ENCODE measurements around the gene TRPV4. TPM values are rescaled to one million over a fixed set of nuclear protein-coding genes. Genes with fewer than 3 reads are reported as not detected.

Gene TRPV4
- total RNA-seq, 2 experiments from 2014 or later: not detected

DNA sequence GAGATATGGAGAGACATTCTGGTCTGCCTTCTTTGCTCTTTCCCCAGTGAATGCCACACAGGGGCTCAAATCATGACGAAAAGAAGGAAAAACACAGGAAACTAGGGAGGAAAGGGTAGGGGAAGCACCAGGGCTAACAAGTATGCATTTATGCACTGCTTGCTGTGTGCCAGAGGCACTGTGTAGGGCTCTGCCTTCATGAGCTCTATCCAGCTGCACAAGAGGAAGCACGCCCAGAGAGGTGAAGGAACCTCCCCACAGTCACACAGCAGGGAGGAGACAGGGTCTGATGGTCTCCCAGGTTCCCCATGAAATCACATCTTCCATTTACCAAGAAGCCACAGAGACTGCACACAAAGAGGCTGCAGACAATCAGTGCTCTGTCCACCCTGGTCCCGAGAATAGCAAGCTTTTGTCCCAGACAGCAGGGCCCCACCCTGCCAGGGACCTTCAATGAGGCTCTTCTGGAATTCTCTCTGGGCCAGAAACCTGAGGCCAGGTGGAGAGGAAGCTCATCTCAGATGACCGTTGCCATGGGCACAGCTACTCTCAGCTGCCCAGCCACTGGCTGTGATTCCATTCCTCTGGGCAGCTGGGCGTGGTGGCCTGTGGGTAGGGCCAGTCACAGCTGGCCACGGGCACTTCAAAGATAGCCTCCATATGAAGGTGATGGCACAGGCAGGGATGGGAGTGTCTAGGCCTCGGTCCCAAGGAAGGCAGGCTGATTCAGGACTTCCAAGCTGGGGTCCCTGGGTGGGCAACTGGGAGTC is 7.3 kb upstream of the TRPV4 start:
- ATAC-seq (no peak), DNase-seq (no peak)
- no peak overlapping the region for H3K4me3 Mint-ChIP-seq
- H3K36me3 Mint-ChIP-seq (ENCODE audit: low read depth): no peaks in the 10 kb centered on the region
- peaks cover 4% of the 10 kb centered on the region for H3K4me1 Mint-ChIP-seq
- CTCF ChIA-PET: interaction anchor here (0.7 to 1.0 kb wide), 3 partner anchors 13 to 34 kb away, joined by 3 to 4 read pairs (median 3); no protein-coding TSS in a partner anchor
- intact Hi-C loops (cut with DNase I, micrococcal nuclease): no loop called here
- POLR2A ChIA-PET: no interaction called here
- no peak overlapping the region for H3K27ac Mint-ChIP-seq
- no peaks in the 10 kb centered on the region for H3K27me3 Mint-ChIP-seq
- no peaks in the 10 kb centered on the region for H3K9me3 Mint-ChIP-seq (ENCODE audit: low read depth)

DNA sequence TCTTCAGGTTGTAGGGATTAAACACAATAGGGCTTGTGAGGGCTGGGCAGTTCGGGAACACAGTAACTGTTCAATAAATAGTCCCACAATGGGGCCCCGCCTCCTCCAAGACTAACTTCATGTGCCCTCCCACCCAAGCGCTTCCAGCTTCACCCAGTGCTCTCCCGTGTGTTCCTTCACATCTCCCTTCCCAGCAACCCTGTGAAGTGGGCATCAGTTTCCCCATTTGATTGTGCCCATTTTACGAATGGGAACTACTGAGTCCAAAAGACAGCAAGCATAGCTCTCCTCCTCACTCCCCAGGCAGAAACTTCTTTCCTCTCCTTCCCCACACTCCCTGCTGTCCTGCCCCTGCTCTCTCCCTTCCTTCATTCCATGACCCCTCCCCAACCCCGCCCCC is 6.2 kb upstream of the TRPV4 start:
- ATAC-seq (no peak), DNase-seq (no peak)
- Mint-ChIP-seq H3K36me3 (ENCODE audit: low read depth) (no peaks in the 10 kb centered on the region), H3K9me3 (ENCODE audit: low read depth) (no peaks in the 10 kb centered on the region), H3K4me3 (no peak overlapping the region), H3K27ac (no peak overlapping the region), H3K27me3 (peaks cover 3% of the 10 kb centered on the region), H3K4me1 (no peaks in the 10 kb centered on the region)
- intact Hi-C loops (cut with DNase I, micrococcal nuclease): no loop called here
- POLR2A ChIA-PET: no interaction called here
- CTCF ChIA-PET: interaction anchor here (0.9 to 1.9 kb wide), 2 partner anchors 9 to 14 kb away, joined by 3 to 6 read pairs; no protein-coding TSS in a partner anchor

DNA sequence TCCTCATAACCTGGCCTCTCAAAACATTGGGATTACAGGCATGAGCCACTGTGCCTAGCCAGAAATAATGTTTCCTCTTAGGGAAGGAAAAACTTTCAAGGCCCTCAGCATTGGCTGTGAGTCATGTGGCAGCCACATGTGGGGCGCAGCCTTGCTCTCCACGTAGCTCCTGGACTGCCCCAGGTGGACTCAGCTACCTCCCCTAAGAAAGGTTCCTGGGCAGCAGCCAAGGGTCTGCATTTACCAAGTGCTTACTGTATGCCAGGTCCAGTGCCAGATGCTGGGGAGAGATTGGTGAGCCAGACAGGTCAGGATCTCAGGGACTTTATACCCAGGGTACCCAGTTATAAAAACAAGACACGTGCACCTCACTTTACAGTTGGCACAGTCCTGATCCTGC is 3.7 kb upstream of the TRPV4 start:
- no peak overlapping the region for H3K4me3 Mint-ChIP-seq
- H3K4me1 Mint-ChIP-seq: peaks cover 2% of the 10 kb centered on the region
- ATAC-seq: no peak
- no peaks in the 10 kb centered on the region for H3K9me3 Mint-ChIP-seq (ENCODE audit: low read depth)
- H3K27ac Mint-ChIP-seq: no peak overlapping the region
- POLR2A ChIA-PET: no interaction called here
- CTCF ChIA-PET: interaction anchor here (0.6 to 1.3 kb wide), 2 partner anchors 13 to 42 kb away, joined by 3 to 4 read pairs; no protein-coding TSS in a partner anchor
- H3K27me3 Mint-ChIP-seq: peaks cover 10% of the 10 kb centered on the region
- H3K36me3 Mint-ChIP-seq (ENCODE audit: low read depth): no peaks in the 10 kb centered on the region
- DNase-seq: no peak
- intact Hi-C loops (cut with DNase I, micrococcal nuclease): no loop called here

DNA sequence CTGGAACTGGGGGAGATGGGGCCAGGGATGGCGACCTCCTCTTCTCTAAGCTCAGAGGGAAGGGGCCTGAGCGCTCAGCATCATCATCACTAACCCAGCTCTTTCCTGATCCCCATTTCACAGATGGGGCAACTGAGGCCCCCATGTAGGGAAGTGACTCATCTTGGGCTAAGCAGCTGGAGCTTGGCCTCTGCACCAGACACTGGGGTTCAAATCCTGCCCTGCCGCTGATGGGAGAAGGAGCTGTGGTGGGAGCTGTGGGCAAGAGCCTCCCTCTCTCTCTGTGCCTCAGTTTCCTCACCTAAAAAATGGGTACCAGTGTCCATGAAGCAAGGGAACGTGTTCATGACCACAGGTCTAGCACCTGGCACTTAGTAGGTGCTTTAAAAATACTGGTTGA is 2.6 kb upstream of the TRPV4 start:
- POLR2A ChIA-PET: no interaction called here
- peaks cover 2% of the 10 kb centered on the region for H3K4me1 Mint-ChIP-seq
- H3K9me3 Mint-ChIP-seq (ENCODE audit: low read depth): no peaks in the 10 kb centered on the region
- H3K4me3 Mint-ChIP-seq: no peak overlapping the region
- DNase-seq (no peak), ATAC-seq (no peak)
- H3K36me3 Mint-ChIP-seq (ENCODE audit: low read depth): no peaks in the 10 kb centered on the region
- intact Hi-C loops (cut with DNase I, micrococcal nuclease): no loop called here
- peaks cover 17% of the 10 kb centered on the region for H3K27me3 Mint-ChIP-seq
- CTCF ChIA-PET: interaction anchor here (0.6 to 1.3 kb wide), 5 partner anchors 10 to 100 kb away, joined by 3 to 7 read pairs (median 4); no protein-coding TSS in a partner anchor
- no peak overlapping the region for H3K27ac Mint-ChIP-seq

DNA sequence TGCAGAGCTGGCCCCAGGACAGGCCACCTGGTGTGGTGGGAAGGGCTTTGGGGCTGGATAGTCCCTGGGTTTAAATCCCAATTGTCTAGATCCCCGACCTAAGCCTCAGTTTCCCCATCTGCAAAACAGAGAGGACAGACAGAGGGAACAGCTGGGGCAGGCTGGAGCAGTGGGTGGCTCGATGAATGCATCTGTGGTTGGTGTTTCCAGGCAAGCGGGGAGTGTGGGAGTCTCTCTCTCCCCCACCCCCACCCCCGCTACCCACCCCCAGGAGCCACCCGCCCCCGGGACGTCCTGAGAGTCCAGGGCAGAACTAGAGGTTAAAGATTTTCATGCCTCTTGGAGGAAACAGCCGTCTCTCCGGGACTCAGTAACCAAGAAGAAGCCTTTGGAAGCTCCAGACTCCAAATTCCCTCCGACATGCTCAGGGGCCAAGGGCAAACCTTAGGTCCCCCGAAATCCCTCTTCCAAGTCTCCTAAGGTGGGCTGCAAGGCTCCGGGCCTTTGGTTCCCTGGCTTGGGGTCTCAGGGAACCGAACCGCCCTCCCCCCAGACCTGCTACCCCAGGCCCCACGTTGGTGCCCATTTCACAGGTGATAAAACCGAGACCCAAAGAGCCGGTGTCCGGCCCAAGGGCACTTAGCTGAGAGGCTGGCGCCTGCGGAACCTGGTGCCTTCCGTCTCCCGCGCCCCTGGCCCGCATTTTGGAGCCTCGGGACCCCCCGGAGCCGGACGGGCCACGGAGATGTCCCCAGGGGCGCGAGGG is 474 bp downstream of the TRPV4 start:
- Mint-ChIP-seq H3K9me3 (ENCODE audit: low read depth) (no peaks in the 10 kb centered on the region), H3K27me3 (peaks cover 17% of the 10 kb centered on the region), H3K36me3 (ENCODE audit: low read depth) (no peaks in the 10 kb centered on the region), H3K4me1 (peaks cover 2% of the 10 kb centered on the region), H3K27ac (no peak overlapping the region), H3K4me3 (no peak overlapping the region)
- CTCF ChIA-PET: interaction anchor here (2.5 kb wide), 1 partner anchor 13 kb away, joined by 8 read pairs; no protein-coding TSS in a partner anchor
- POLR2A ChIA-PET: interaction anchor here (0.7 kb wide), 1 partner anchor 11 kb away, joined by 3 read pairs; no protein-coding TSS in a partner anchor
- DNase-seq: no peak
- intact Hi-C loops (cut with DNase I, micrococcal nuclease): no loop called here
- ATAC-seq: no peak

DNA sequence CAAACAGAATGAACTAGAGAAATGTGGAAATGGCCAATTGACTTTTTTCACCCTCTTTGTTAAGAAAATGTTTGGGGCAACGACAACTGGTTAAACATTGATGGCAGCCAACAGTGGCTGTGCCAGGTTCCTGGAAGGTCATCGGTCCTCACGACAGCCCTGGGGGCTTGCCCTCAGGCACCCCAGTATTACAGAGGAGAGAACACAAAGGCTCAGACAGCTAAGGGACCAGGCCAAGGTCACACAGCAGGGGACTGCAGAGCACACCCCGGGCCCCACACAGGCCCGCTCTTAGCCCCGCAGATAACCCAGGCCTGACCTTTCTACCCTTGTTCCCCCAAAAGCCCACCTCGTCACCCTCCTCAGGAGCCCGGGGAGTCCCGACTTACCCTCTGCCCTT is 1.3 kb downstream of the TRPV4 start:
- H3K4me1 Mint-ChIP-seq: peaks cover 2% of the 10 kb centered on the region
- ChIA-PET POLR2A (no interaction called here), CTCF (interaction anchor here (2.5 kb wide), 1 partner anchor 13 kb away, joined by 8 read pairs; no protein-coding TSS in a partner anchor)
- intact Hi-C loops (cut with DNase I, micrococcal nuclease): no loop called here
- ATAC-seq (no peak), DNase-seq (no peak)
- H3K9me3 Mint-ChIP-seq (ENCODE audit: low read depth): no peaks in the 10 kb centered on the region
- H3K4me3 Mint-ChIP-seq: no peak overlapping the region
- H3K36me3 Mint-ChIP-seq (ENCODE audit: low read depth): no peaks in the 10 kb centered on the region
- H3K27ac Mint-ChIP-seq: no peak overlapping the region
- H3K27me3 Mint-ChIP-seq: peaks cover 21% of the 10 kb centered on the region

DNA sequence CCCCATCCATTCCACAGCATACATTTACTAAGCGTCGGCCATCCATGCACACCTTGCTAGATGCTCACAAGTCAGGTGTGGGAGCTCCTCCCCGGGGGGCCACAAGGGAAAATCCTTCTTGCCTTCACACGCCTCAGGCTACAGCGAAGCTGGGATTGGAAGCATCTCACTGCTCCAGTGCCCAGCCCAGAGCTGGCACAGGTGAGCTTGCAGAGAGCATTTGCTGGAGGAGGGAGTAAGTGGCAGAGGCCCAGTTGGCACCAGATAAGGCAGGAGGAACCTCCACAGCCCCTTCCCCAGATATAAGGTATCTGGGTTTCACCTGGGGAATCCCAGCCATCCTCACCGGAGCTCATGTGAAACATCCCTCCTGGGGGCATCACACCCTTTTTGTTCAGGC is 1.8 kb downstream of the TRPV4 start:
- CTCF ChIA-PET: interaction anchor here (1.2 to 2.5 kb wide), 3 partner anchors 14 to 23 kb away, joined by 3 to 8 read pairs (median 4); no protein-coding TSS in a partner anchor
- POLR2A ChIA-PET: no interaction called here
- Mint-ChIP-seq H3K27ac (no peak overlapping the region), H3K4me3 (no peak overlapping the region), H3K27me3 (peaks cover 21% of the 10 kb centered on the region), H3K4me1 (peaks cover 2% of the 10 kb centered on the region), H3K36me3 (ENCODE audit: low read depth) (no peaks in the 10 kb centered on the region), H3K9me3 (ENCODE audit: low read depth) (no peaks in the 10 kb centered on the region)
- ATAC-seq (no peak), DNase-seq (no peak)
- intact Hi-C loops (cut with DNase I, micrococcal nuclease): no loop called here

DNA sequence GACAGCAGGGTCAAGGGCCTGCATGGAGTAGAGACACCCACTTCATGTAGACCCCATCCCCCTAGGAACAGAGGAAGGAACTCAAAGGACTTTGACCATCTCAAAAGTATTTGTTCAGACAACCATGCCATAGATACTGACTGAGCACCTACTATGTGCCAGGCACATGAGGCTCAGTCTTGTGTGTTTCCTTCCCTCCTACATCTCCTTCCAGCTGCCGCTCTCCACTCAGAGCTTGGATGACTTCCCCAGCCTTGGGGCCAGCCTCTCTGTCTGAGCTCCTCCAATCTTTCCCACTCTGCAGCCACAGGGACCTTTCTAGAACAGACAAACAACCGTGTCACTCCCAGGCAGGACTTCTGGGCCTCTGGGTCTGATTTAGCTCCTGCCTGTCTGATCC is 2.5 kb downstream of the TRPV4 start:
- POLR2A ChIA-PET: no interaction called here
- DNase-seq: no peak
- ATAC-seq: no peak
- H3K27ac Mint-ChIP-seq: no peak overlapping the region
- no peak overlapping the region for H3K4me3 Mint-ChIP-seq
- CTCF ChIA-PET: interaction anchor here (1.2 to 1.3 kb wide), 2 partner anchors 15 to 24 kb away, joined by 3 to 4 read pairs; no protein-coding TSS in a partner anchor
- no peaks in the 10 kb centered on the region for H3K9me3 Mint-ChIP-seq (ENCODE audit: low read depth)
- intact Hi-C loops (cut with DNase I, micrococcal nuclease): no loop called here
- H3K36me3 Mint-ChIP-seq (ENCODE audit: low read depth): no peaks in the 10 kb centered on the region
- peaks cover 21% of the 10 kb centered on the region for H3K27me3 Mint-ChIP-seq
- peaks cover 2% of the 10 kb centered on the region for H3K4me1 Mint-ChIP-seq

DNA sequence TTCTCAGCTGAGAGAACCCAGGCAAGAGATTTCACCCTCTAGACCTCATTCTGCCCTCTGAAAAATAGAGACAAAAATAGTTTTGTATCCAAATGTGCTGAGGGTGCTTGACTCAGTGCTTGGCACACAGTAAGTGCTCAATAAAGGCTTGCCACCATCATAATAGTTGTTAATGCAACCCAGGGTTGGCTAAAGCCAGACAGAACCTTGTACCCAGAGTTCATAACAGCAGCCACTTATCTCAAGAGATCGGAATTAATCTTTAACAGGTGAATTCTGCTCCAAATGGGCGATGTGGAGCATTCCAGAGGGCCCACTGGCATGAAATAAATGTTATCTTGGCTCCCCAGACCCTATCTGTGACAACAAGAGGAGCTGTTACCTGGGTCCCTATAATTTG is 2.9 kb downstream of the TRPV4 start:
- no peaks in the 10 kb centered on the region for H3K9me3 Mint-ChIP-seq (ENCODE audit: low read depth)
- peaks cover 2% of the 10 kb centered on the region for H3K4me1 Mint-ChIP-seq
- H3K27me3 Mint-ChIP-seq: peaks cover 20% of the 10 kb centered on the region
- ChIA-PET CTCF (interaction anchor here (1.2 to 1.3 kb wide), 2 partner anchors 15 to 24 kb away, joined by 3 to 4 read pairs; no protein-coding TSS in a partner anchor), POLR2A (no interaction called here)
- no peaks in the 10 kb centered on the region for H3K36me3 Mint-ChIP-seq (ENCODE audit: low read depth)
- no peak overlapping the region for H3K4me3 Mint-ChIP-seq
- H3K27ac Mint-ChIP-seq: no peak overlapping the region
- intact Hi-C loops (cut with DNase I, micrococcal nuclease): no loop called here
- DNase-seq (no peak), ATAC-seq (no peak)

DNA sequence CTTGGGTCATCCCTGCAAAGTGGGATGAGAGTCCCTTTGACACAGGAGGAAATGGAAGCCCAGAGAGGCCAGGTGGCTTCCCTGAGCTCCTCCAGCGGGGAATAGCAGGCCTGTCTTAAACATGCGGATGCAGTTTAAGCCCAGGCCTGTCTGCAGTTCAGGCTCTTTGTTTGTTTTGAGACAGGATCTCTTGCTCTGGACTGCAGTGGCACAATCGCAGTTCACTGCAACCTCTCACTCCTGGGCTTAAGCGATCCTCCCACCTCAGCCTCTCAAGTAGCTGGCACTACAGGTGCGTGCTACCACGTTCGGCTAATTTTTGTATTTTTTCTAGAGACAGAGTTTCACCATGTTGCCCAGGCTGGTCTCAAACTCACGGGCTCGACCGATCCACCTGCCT is 3.5 kb downstream of the TRPV4 start:
- ChIA-PET CTCF (interaction anchor here (0.7 to 2.0 kb wide), 4 partner anchors 16 to 374 kb away, joined by 3 to 14 read pairs (median 3); no protein-coding TSS in a partner anchor), POLR2A (interaction anchor here (0.8 kb wide), 1 partner anchor 16 kb away, joined by 4 read pairs; no protein-coding TSS in a partner anchor)
- intact Hi-C loops (cut with DNase I, micrococcal nuclease): no loop called here
- no peaks in the 10 kb centered on the region for H3K9me3 Mint-ChIP-seq (ENCODE audit: low read depth)
- ATAC-seq: no peak
- H3K4me3 Mint-ChIP-seq: no peak overlapping the region
- no peak for DNase-seq
- H3K4me1 Mint-ChIP-seq: peaks cover 2% of the 10 kb centered on the region
- H3K27me3 Mint-ChIP-seq: peaks cover 17% of the 10 kb centered on the region
- H3K36me3 Mint-ChIP-seq (ENCODE audit: low read depth): no peaks in the 10 kb centered on the region
- H3K27ac Mint-ChIP-seq: no peak overlapping the region

DNA sequence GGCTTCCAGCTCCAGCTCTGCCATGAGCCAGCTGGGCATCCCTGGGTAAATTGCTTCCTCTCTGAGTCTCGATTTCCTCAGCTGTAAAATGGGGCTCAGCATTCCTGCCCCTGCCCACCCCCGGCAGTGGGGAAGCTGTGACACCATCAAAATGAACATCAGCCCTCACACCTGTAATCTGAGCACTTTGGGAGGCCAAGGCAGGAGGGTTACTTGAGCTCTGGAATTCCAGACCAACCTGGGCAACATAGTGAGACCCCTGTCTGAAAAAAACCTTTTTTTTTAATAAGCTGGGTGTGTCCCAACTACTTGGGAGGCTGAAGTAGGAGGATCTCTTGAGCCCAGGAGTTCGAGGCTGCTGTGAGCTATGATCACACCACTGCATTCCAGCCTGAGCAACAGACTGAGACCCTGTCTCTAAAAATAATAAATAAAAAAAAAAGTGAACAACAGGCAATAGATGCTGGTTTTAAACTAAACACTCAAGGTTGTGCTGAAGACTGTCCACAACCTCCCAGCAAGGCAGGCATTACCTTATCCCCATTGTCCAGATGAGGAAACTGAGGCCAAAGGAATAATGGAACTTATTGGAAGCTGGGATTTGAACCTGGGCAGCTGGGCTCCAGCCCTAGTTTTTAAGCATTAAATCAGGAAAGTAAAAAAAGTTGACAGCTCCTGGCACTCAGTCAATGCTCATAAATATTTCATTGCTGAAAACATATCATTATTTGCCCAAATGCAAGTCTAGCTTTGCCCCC is 4.3 kb downstream of the TRPV4 start:
- intact Hi-C loops (cut with DNase I, micrococcal nuclease): no loop called here
- peaks cover 2% of the 10 kb centered on the region for H3K4me1 Mint-ChIP-seq
- H3K36me3 Mint-ChIP-seq (ENCODE audit: low read depth): no peaks in the 10 kb centered on the region
- no peak for ATAC-seq
- CTCF ChIA-PET: interaction anchor here (0.6 to 2.0 kb wide), 7 partner anchors 16 to 412 kb away, joined by 3 to 14 read pairs (median 3); no protein-coding TSS in a partner anchor
- POLR2A ChIA-PET: interaction anchor here (0.8 kb wide), 1 partner anchor 17 kb away, joined by 4 read pairs; no protein-coding TSS in a partner anchor
- H3K9me3 Mint-ChIP-seq (ENCODE audit: low read depth): no peaks in the 10 kb centered on the region
- H3K27me3 Mint-ChIP-seq: peaks cover 17% of the 10 kb centered on the region
- no peak overlapping the region for H3K4me3 Mint-ChIP-seq
- no peak overlapping the region for H3K27ac Mint-ChIP-seq
- DNase-seq: no peak
